Spinal cord (tissue), 10 donors: Measurements from ENCODE around the gene SCAMP5. TPM values are rescaled to one million over a fixed set of nuclear protein-coding genes. Genes with fewer than 3 reads are reported as not detected.

ENCODE experiments used
- DNase-seq, 6 donors: peaks; one replicate each; pipeline versions ENCODE4 v3.0.0 to v3.0.0-alpha.2; 2013 to 2015; ENCODE audit warnings: low spot score in 6 of 6, low read depth in 4 of 6
- H3K27ac ChIP-seq: one replicate; pipeline ENCODE4 v1.5.1; 2013; ENCODE audit warnings: low read depth, low read length, control low read depth
- H3K27me3 ChIP-seq: one replicate; pipeline ENCODE4 v1.6.1; 2013; ENCODE audit warnings: low read length; ENCODE audit not compliant: control insufficient read depth, insufficient read depth
- H3K36me3 ChIP-seq: one replicate; pipeline ENCODE4 v1.6.1; 2013; ENCODE audit warnings: low read length; ENCODE audit not compliant: control insufficient read depth, insufficient read depth
- H3K4me1 ChIP-seq: one replicate; pipeline ENCODE4 v1.6.1; 2013; ENCODE audit warnings: low read length; ENCODE audit not compliant: control insufficient read depth, insufficient read depth
- H3K4me3 ChIP-seq: one replicate; pipeline ENCODE4 v1.5.1; 2013; ENCODE audit warnings: low read depth, low read length, control low read depth
- H3K9me3 ChIP-seq: one replicate; pipeline ENCODE4 v1.6.1; 2013; ENCODE audit warnings: low read length; ENCODE audit not compliant: control insufficient read depth, insufficient read depth
- WGBS: methylation state at CpG from one replicate; pipeline ENCODE4 v1.1.5; 2013; ENCODE audit warnings: missing lambda C conversion rate; ENCODE audit not compliant: insufficient coverage; 5-methylcytosine and 5-hydroxymethylcytosine counted together
- polyA plus RNA-seq, 2 donors: library from polyadenylated mRNA; unstranded; fragments of 120-200 nt; gene quantifications; one replicate each; pipeline ENCODE4 v1.2.1, GENCODE V29; 2013; ENCODE audit not compliant: insufficient read length in 2 of 2
- small RNA-seq: library from RNA; depleted of rRNA; stranded (forward); fragments of <200 nt; gene quantifications from one replicate; pipeline ENCODE3, GENCODE V24; 2014; ENCODE audit warnings: low replicate concordance
- total RNA-seq, 2 donors: library from RNA; depleted of rRNA in 1 of 2; stranded (reverse); fragments of 120-200 nt in 1 of 2; fragments of >200 nt in 1 of 2; gene quantifications; one replicate each; pipeline versions ENCODE4 v1.2.3 to v1.2.4, GENCODE V29; 2013 to 2014
- donor health status: healthy.

The SCAMP5 gene
- total and polyA plus RNA-seq, 4 donors, result 28.4 to 178 (median 103) TPM

DNA sequence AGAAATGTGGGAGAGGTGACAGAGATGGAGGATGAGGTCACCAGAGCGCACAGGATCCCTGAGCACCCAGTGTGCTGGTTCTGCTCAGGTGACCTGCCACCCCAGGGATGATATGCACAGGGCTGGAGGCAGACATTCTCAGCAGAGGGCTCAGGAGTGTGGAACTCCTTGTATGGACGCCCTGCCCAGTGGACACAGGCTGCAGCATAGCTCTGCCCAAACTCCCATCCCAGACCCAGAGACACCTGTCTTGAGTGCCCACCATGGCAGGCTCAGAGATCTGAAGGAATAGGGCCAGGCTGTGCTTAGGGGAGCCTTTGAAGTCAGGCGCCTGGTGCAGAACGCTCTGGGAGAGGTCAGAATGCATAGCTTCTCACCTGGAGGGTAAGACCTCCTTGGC, 75.3 kb downstream of the SCAMP5 start:
- no peak for DNase-seq
- no peak overlapping the region for H3K27ac ChIP-seq
- no peaks in the 10 kb centered on the region for H3K36me3 ChIP-seq
- no peak overlapping the region for H3K4me3 ChIP-seq
- H3K27me3 ChIP-seq, result no peaks in the 10 kb centered on the region
- 96% methylated on average over 4 of the region's 4 CpGs for WGBS
- H3K9me3 ChIP-seq, result peaks cover 3% of the 10 kb centered on the region
- no peaks in the 10 kb centered on the region for H3K4me1 ChIP-seq

Small RNA genes lying within 50 kb of the gene (small RNA-seq; reads per million reads assigned to genes)
- gene AC015720.1 (not detected), gene RF00019 (not detected)

Other genes starting within 250 kb of the SCAMP5 start
- not detected for gene CYP1A2, start 246.7 kb upstream of the SCAMP5 start, total RNA-seq
- gene CYP1A2, start 246.7 kb upstream of the SCAMP5 start, polyA plus RNA-seq, result under 1 TPM in 1 of 2 donors, not detected in 1; 0.29 TPM
- gene CSK, start 213.5 kb upstream of the SCAMP5 start, total RNA-seq, result 10 to 100 TPM; 20.1 to 26.6 TPM
- gene CSK, start 213.5 kb upstream of the SCAMP5 start, polyA plus RNA-seq, result 10 to 100 TPM; 79.2 to 79.4 TPM
- gene LMAN1L, start 182.7 kb upstream of the SCAMP5 start, total RNA-seq, result under 1 TPM in 1 of 2 donors, not detected in 1; 0.11 TPM
- gene LMAN1L, start 182.7 kb upstream of the SCAMP5 start, polyA plus RNA-seq, result under 1 TPM in 1 of 2 donors, not detected in 1; 0.29 TPM
- under 1 TPM; 0.11 to 0.20 TPM for gene CPLX3, start 168.9 kb upstream of the SCAMP5 start, total RNA-seq
- gene CPLX3, start 168.9 kb upstream of the SCAMP5 start, polyA plus RNA-seq, result under 1 TPM; 0.57 to 0.68 TPM
- 10 to 100 TPM; 35.8 to 41.8 TPM for gene ULK3, start 152.4 kb upstream of the SCAMP5 start, total RNA-seq
- gene ULK3, start 152.4 kb upstream of the SCAMP5 start, polyA plus RNA-seq, result 10 to 100 TPM; 75.0 to 88.9 TPM
- gene SCAMP2, start 122.2 kb upstream of the SCAMP5 start, total RNA-seq, result 10 to 100 TPM; 16.0 to 26.0 TPM
- 10 to 100 TPM; 64.9 to 69.4 TPM for gene SCAMP2, start 122.2 kb upstream of the SCAMP5 start, polyA plus RNA-seq
- gene MPI, start 105.5 kb upstream of the SCAMP5 start, total RNA-seq, result 10 to 100 TPM; 38.5 to 64.5 TPM
- gene MPI, start 105.5 kb upstream of the SCAMP5 start, polyA plus RNA-seq, result 10 to 100 TPM; 74.7 to 80.7 TPM
- 100 to 1,000 TPM in 1 of 2 donors, 10 to 100 TPM in 1; 67.0 to 105 TPM for gene FAM219B, start 88.7 kb upstream of the SCAMP5 start, total RNA-seq
- gene FAM219B, start 88.7 kb upstream of the SCAMP5 start, polyA plus RNA-seq, result 10 to 100 TPM; 70.3 to 84.9 TPM
- 100 to 1,000 TPM in 1 of 2 donors, 10 to 100 TPM in 1; 58.1 to 107 TPM for gene COX5A, start 57.5 kb upstream of the SCAMP5 start, total RNA-seq
- gene COX5A, start 57.5 kb upstream of the SCAMP5 start, polyA plus RNA-seq, result 100 to 1,000 TPM; 343 to 354 TPM
- gene RPP25, start 38.8 kb upstream of the SCAMP5 start, total RNA-seq, result 1 to 10 TPM; 5.6 to 7.1 TPM
- gene RPP25, start 38.8 kb upstream of the SCAMP5 start, polyA plus RNA-seq, result 10 to 100 TPM; 13.4 to 15.1 TPM
- gene PPCDC, start 28.0 kb downstream of the SCAMP5 start, total RNA-seq, result 10 to 100 TPM in 1 of 2 donors, 1 to 10 TPM in 1; 6.3 to 12.4 TPM
- gene PPCDC, start 28.0 kb downstream of the SCAMP5 start, polyA plus RNA-seq, result 10 to 100 TPM in 1 of 2 donors, 1 to 10 TPM in 1; 6.3 to 10.8 TPM
- 1 to 10 TPM; 2.6 to 8.9 TPM for gene C15orf39, start 206.3 kb downstream of the SCAMP5 start, total RNA-seq
- gene C15orf39, start 206.3 kb downstream of the SCAMP5 start, polyA plus RNA-seq, result 10 to 100 TPM; 11.8 to 15.0 TPM